Neutrophil (primary cell): ENCODE measurements around the gene SNRNP35.
A peak's percentile ranks its signal among the peaks of the same experiment; 100 is the strongest.
"Not testable (repeated sequence)": the region's sequence is repeated elsewhere in the genome, so short reads cannot be mapped to it uniquely, and the experiment has no call there.

Source experiments
- H3K27ac ChIP-seq: fragments of 200-600 bp; sonication (generic); 2 replicates; pipeline ENCODE4 v1.5.1; 2016; ENCODE audit warnings: mild to moderate bottlenecking, moderate library complexity
- H3K27me3 ChIP-seq: fragments of 200-600 bp; sonication (generic); 2 replicates; pipeline ENCODE4 v1.6.0; 2016; ENCODE audit warnings: mild to moderate bottlenecking
- H3K36me3 ChIP-seq: fragments of 200-600 bp; sonication (generic); 2 replicates; pipeline ENCODE4 v1.5.1; 2017
- H3K4me1 ChIP-seq, 2 experiments: fragments of 200-600 bp in 1 of 2; sonication (generic) in 1 of 2; 1 replicate in 1 of 2; 2 replicates in 1 of 2; pipeline versions ENCODE4 v1.5.1 to v1.6.1; 2013 to 2016; ENCODE audit warnings: low read depth in 1 of 2, low read length in 1 of 2, mild to moderate bottlenecking in 1 of 2, moderate library complexity in 1 of 2; ENCODE audit not compliant: control insufficient read depth in 1 of 2, insufficient read depth in 1 of 2
- H3K4me3 ChIP-seq, 2 experiments: fragments of 200-600 bp in 1 of 2; sonication (generic) in 1 of 2; 1 replicate in 1 of 2; 2 replicates in 1 of 2; pipeline ENCODE4 v1.5.1; 2013 to 2016; ENCODE audit warnings: low read depth in 1 of 2, low read length in 1 of 2, mild to moderate bottlenecking in 1 of 2, moderate library complexity in 1 of 2
- H3K9me3 ChIP-seq: fragments of 200-600 bp; sonication (generic); 2 replicates; pipeline ENCODE4 v1.5.1; 2016
- TF ChIP-seq, protein P1 (sequence below): fragments of 200-600 bp; sonication (generic); IDR thresholded peaks from 2 replicates; pipeline ENCODE4 v1.5.1; 2016; ENCODE audit warnings: antibody characterized with exemption

The SNRNP35 gene, protein sequence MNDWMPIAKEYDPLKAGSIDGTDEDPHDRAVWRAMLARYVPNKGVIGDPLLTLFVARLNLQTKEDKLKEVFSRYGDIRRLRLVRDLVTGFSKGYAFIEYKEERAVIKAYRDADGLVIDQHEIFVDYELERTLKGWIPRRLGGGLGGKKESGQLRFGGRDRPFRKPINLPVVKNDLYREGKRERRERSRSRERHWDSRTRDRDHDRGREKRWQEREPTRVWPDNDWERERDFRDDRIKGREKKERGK

DNA sequence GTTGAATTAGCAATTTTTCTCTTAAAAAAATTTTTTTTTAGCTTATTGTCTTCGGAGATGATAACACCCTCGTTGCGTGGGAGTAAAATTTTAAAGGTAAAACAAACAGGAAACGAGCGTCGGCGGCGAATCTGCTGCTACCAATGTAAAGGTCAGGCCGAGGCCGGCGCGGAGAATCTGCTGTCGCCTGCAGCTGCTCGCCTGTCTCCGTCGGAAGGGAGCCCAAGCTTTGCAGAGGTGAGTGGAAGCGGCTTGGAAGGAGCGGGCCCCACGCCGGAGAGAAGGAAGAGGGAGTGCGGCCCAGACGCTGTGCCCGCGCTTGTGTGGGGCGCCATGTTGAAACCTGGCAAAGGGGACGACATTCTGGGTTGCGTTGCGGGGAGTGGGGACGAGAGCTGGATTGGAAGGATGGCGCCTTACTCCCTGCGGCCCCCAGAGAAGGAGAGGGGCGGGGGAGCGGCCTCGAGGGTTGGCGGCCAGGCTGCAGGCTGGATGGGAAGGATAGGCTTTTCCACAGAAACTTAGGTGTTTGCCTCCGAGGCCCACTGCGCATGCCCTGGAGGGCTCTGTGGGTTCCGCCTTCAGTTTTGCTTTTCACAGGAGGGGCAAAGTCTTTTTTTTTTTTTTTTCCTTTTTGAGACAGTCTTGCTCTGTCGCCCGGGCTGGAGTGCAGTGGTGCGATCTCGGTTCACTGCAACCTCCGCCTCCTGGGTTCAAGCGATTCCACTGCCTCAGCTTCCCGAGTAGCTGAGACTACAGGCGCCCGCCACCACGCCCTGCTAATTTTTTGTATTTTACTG, at the start of gene SNRNP35:
TSS of gene SNRNP35 (plus strand) at position 160 of the 800 bp plus-strand sequence. CDS start 7,402 bp downstream, outside the sequence.
- Histone ChIP-seq H3K36me3 (peaks cover 4% of the 10 kb centered on the region), H3K27me3 (no peaks in the 10 kb centered on the region), H3K27ac (peak within 1 kb of the TSS; percentile 99), H3K4me1 (peaks cover 13 to 15% of the 10 kb centered on the region in 2 experiments), H3K4me3 (peak within 1 kb of the TSS; percentile 98 to 99), H3K9me3 (no peaks in the 10 kb centered on the region)
- TF ChIP-seq, protein P1, sequence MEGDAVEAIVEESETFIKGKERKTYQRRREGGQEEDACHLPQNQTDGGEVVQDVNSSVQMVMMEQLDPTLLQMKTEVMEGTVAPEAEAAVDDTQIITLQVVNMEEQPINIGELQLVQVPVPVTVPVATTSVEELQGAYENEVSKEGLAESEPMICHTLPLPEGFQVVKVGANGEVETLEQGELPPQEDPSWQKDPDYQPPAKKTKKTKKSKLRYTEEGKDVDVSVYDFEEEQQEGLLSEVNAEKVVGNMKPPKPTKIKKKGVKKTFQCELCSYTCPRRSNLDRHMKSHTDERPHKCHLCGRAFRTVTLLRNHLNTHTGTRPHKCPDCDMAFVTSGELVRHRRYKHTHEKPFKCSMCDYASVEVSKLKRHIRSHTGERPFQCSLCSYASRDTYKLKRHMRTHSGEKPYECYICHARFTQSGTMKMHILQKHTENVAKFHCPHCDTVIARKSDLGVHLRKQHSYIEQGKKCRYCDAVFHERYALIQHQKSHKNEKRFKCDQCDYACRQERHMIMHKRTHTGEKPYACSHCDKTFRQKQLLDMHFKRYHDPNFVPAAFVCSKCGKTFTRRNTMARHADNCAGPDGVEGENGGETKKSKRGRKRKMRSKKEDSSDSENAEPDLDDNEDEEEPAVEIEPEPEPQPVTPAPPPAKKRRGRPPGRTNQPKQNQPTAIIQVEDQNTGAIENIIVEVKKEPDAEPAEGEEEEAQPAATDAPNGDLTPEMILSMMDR, result no peak

DNA sequence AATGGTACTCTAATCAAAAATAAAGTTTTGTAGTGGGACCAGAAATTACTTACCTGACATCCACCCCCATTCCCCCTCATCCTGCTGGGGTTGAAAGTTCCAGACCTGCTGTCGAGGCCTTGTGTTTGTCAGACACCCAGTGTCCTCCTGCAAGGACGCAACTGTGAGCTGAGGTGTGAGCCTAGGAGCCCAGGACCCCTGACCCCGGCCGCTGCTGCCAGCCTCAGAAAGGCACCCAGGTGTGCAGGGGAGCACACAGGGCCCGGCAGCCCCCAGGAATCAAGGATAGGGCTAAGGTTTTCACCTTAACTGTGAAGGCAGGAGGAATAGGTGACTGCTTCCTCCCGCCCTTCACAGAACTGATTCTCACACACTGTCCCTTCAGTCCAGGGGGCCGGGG, 49.3 kb upstream of the SNRNP35 start:
- not testable (repeated sequence) for H3K27ac ChIP-seq, H3K4me3 ChIP-seq, H3K27me3 ChIP-seq, H3K9me3 ChIP-seq
- Histone ChIP-seq H3K36me3 (peaks cover 84% of the 10 kb centered on the region), H3K4me1 (peaks cover 6 to 27% of the 10 kb centered on the region in 2 experiments)

DNA sequence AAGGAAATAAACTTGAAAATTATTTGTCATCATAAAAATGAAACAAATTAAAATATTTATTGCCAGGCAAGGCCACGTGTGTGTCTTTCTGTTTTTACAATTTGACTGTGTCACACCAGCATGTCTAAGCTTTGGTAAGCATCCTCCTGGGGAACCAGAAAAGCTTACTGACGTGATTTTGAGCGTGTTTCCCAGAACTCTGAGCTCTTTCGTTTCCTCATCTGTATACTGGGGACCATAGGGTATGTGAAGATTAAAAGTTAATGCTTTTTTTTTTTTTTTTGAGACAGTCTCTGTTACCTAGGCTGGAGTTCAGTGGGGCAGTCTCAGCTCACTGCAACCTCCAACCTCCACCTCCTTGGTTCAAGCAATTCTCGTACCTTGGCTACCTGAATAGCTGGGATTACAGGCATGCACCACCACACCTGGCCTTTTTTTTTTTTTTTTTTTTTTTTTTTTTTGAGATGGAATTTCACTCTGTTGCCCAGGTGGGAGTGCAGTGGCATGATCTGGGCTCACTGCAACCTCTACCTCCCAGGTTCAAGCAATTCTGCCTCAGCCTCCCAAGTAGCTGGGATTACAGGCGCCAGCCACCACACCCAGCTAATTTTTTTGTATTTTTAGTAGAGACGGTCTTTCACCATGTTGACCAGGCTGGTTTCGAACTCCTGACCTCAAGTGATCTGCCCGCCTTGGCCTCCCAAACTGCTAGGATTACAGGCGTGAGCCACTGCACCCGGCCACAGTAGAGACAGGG, 48.5 kb upstream of the SNRNP35 start:
- not testable (repeated sequence) for H3K27me3 ChIP-seq

DNA sequence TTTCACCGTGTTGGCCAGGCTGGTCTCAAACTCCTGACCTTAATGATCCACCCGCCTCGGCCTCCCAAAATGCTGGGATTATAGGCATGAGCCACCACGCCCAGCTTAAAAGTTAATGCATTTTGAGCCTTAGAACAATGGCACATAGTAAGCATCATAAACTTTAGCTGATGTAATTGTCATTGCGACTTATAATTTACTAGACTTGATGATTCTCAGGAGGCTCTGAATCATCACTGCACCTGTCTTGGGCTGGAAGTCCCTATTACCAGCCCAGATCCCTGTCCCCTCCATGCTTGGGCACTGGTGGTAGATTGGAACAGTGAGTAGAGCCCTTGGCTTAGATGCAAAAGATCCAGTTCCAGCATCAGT, 47.9 kb upstream of the SNRNP35 start:
- peak overlapping the region; percentile 3 for H3K27ac ChIP-seq

More for the DNA sequence above, 48.5 kb upstream of the SNRNP35 start:
- not testable (repeated sequence) for H3K4me3 ChIP-seq, H3K9me3 ChIP-seq
- Histone ChIP-seq H3K36me3 (peaks cover 84% of the 10 kb centered on the region), H3K27ac (peak overlapping the region; percentile 3), H3K4me1 (peaks cover 6 to 23% of the 10 kb centered on the region in 2 experiments)

DNA sequence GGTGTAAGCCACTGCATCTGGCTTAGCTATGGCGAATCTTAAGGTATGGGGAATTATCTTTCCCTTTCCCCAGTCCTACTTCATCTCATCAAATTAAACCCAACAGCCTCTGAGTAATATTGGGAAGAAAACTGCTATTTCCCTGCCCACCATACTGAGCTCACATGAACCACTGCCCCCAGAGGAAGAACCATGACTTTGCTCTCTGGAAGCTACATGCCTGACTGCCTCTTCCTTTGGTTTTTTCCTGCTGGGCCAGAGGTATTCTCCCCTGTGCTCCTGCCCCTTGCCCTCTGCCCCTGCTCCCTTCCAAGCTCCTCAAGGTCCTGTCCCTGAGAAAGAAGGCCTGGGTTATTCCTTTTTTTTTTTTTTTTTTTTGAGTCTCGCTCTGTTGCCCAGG, 36.6 kb upstream of the SNRNP35 start:
- Histone ChIP-seq H3K4me3 (no peak overlapping the region), H3K9me3 (no peaks in the 10 kb centered on the region), H3K27me3 (no peaks in the 10 kb centered on the region), H3K4me1 (no peaks in the 10 kb centered on the region), H3K27ac (no peak overlapping the region), H3K36me3 (peaks cover 88% of the 10 kb centered on the region)
- TF ChIP-seq, protein P1, result no peak

More for the DNA sequence above, 47.9 kb upstream of the SNRNP35 start:
- peaks cover 6 to 18% of the 10 kb centered on the region in 2 experiments for H3K4me1 ChIP-seq
- H3K9me3 ChIP-seq, result no peaks in the 10 kb centered on the region
- H3K4me3 ChIP-seq, result no peak overlapping the region
- H3K27me3 ChIP-seq, result no peaks in the 10 kb centered on the region
- H3K36me3 ChIP-seq, result peaks cover 84% of the 10 kb centered on the region
- TF ChIP-seq, protein P1, result no peak

DNA sequence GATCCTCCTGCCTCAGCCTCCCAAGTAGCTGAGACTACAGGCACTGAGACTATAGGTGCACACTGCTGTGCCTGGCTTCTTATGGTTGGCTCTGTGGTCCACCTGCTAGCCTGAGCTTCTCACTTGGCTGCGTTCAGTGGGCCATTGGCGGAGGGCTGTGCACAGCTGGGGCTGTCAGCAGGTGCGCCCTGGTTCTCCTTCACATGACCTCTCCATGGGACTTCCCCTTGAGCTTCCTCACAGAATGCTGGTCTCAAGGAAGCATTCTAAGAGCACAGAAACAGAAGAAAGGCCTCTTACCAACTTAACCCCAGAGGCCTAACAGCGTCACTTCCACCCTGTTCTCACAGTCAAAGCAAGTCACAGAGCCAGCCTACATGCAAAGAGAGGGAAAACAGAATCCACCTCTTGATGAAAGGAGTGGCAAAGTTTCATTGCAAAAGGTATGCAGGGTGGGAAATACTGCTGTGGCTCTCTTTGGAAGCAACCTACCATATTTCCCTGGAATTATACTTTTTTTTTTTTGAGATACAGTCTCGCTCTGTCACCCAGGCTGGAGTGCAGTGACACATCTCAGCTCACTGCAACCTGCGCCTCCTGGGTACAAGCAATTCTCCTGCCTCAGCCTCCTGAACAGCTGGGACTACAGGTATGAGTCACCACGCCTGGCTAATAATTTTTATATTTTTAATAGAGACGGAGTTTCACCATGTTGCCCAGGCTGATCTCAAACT, 30.7 kb upstream of the SNRNP35 start:
- Histone ChIP-seq H3K27me3 (no peaks in the 10 kb centered on the region), H3K27ac (peak overlapping the region; percentile 59), H3K4me3 (no peak overlapping the region), H3K36me3 (peaks cover 84% of the 10 kb centered on the region), H3K4me1 (peaks cover 15 to 21% of the 10 kb centered on the region in 2 experiments), H3K9me3 (no peaks in the 10 kb centered on the region)
- TF ChIP-seq, protein P1, result no peak
